ENCODE measurements around the gene CADM1.

Gene CADM1

DNA sequence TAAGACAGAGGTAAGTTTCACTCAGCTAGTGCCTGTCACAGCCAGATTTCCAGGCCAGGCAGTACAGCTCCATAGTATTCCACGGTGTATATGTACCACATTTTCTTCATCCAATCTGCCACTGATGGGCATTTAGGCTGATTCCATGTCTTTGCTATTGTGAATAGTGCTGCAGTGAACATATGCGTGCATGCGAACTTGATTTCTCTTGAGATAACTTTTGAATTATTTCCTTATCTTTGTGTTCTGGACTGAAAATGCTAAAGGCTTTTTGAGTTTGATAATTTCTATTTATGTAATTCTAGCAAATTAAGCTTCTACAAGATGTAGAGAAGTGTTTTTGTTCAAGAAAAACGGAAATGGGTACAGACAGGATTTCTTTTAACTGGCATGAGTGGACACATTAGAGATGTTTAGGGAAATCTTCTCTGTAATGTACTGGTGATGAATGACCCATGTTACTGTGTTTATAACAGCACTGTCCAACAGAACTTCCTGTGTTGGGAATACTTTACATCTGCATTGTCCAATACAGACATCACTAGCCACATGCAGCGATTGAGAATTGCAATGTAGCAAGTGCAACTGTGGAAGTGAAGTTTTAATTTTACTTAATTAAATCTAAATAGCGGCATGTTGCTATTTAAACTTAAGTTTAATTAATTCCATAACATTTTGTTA is 151.3 kb downstream of the CADM1 start:
- no peak for DNase-seq (ENCODE audit: low spot score)

DNA sequence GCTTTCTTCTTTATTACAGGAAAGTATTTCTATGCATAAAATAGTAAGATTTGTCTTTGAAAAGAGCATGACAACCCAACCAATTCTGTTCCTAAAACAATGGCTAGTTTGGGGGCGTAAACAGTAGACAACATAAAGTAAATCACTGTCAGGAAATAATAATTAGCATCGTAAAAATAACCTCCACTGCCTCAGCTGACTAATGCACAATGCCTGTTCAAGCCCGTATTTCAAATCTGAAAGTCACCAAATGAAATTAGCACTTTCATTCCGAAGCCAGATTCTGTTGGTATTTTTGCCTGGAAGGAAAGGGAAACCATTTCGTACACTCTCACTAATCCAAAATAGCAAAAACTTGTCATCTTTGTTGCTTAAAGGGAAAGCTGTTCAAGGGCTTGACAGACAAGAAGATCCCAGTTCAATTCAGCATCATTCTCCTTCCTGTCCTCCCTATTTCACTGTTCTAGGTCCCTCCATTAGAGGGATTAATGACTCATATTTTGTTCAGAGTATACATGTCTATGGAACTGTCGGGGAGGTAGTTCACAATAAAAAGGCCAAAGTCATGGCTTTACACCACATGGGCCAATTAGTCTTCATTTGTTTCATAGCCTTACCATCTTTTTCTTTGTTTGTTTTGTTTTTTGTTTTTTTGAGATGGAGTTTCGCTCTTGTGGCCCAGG is 154.7 kb downstream of the CADM1 start:
- DNase-seq (ENCODE audit: low spot score) = no peak

- no peak for DNase-seq (ENCODE audit: low spot score)
Measured at GRCh38 chr11:115348416-115348815, 155.8 kb downstream of the CADM1 start.

- no peak for DNase-seq (ENCODE audit: low spot score)
Measured at GRCh38 chr11:115347106-115347505, 157.1 kb downstream of the CADM1 start.

DNA sequence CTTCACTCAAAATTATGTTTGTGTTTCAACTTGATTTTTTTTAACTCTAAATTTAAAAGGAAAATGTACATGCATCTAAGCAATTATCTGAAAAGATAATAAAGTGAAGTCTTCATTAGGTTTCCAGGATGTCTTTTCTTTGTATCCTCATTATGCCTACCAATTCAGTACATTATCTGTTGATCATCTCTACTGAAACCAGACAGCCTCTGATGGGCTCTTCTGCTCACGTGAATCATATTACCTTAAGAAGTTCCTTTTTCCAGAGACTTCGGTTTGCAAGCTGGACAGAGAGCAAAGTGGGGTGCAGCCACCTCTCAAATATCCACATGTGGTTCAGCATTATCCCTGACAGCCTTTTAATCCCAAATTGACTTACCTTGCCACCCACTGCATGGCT is 158.4 kb downstream of the CADM1 start:
- DNase-seq (ENCODE audit: low spot score) = no peak

- no peak for DNase-seq (ENCODE audit: low spot score)
Measured at GRCh38 chr11:115345361-115345760, 158.9 kb downstream of the CADM1 start.

DNA sequence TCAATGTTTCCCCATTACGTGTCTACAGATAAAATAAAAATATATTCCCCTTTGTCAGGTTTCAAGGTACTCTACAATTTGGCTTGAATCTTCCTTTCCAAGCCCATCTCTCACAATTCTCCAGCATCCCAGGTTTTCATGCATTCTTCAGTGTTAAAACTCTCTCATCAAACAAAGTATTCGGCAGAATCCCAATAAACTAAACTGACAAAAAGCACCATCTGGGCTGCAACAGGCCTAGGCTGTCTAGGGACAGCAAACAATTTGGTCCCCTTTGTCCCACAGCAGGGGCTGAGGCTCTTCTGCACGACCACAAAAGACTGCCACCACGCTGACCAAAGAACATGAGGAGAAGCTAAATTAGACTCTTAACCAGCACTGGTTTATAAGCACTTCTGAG is 159.4 kb downstream of the CADM1 start:
- DNase-seq (ENCODE audit: low spot score) = no peak

- no peak for DNase-seq (ENCODE audit: low spot score)
Measured at GRCh38 chr11:115342142-115342541, 162.1 kb downstream of the CADM1 start.

DNA sequence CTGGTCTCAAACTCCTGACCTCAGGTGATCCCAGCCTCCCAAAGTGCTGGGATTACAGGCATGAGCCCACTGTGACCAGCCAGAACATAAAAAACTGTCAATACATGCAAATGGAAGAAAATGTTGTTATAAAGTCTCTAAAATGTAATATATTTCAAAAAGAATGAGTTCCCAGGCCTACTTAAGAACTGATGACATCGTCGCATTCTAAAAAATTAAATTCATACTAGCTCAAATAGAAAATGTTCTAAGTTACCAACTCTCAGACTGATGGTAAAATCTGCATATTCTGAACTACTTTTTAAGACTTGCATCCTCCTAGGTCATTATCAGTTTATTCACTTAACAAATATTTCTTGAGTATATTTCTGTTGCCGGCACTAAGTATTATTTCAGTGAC is 163.3 kb downstream of the CADM1 start:
- no peak for DNase-seq (ENCODE audit: low spot score)

DNA sequence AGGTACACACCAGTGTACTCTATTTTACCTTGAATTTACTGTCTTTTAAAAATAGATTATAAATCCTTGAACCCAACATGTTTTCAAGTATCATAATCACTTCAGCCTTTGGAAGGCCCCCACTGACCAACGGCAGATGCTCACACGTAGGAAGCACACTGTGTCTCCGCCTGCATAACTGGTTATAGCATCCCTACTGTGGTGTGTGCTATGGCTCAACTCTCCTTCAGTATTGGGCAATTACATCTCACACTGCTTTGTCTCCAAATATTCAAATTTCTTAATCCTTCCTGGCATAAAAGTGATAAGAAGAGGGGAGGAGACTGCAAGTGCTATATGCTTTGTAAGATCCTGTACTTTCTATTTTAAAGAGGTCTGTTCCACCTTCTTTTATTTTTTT is 165.7 kb downstream of the CADM1 start:
- no peak for DNase-seq (ENCODE audit: low spot score)

- peak; percentile 11 for DNase-seq (ENCODE audit: low spot score)
Measured at GRCh38 chr11:115334932-115335788, 169.1 kb downstream of the CADM1 start.

GRCh38 chr11:115333949-115334348 is 170.3 kb downstream of the CADM1 start:
- no peak for DNase-seq (ENCODE audit: low spot score)

- DNase-seq (ENCODE audit: low spot score) = peak; percentile 6
Measured at GRCh38 chr11:115333121-115333520, 171.1 kb downstream of the CADM1 start.

- DNase-seq (ENCODE audit: low spot score) = no peak
Measured at GRCh38 chr11:115330684-115331482, 173.3 kb downstream of the CADM1 start.

GRCh38 chr11:115326526-115326925 is 177.7 kb downstream of the CADM1 start:
- DNase-seq (ENCODE audit: low spot score) = no peak

GRCh38 chr11:115325523-115325922 is 178.7 kb downstream of the CADM1 start:
- no peak for DNase-seq (ENCODE audit: low spot score)

GRCh38 chr11:115324581-115325432 is 179.4 kb downstream of the CADM1 start:
- peak; percentile 41 for DNase-seq (ENCODE audit: low spot score)

- no peak for DNase-seq (ENCODE audit: low spot score)
Measured at GRCh38 chr11:115322553-115323203, 181.5 kb downstream of the CADM1 start.

DNA sequence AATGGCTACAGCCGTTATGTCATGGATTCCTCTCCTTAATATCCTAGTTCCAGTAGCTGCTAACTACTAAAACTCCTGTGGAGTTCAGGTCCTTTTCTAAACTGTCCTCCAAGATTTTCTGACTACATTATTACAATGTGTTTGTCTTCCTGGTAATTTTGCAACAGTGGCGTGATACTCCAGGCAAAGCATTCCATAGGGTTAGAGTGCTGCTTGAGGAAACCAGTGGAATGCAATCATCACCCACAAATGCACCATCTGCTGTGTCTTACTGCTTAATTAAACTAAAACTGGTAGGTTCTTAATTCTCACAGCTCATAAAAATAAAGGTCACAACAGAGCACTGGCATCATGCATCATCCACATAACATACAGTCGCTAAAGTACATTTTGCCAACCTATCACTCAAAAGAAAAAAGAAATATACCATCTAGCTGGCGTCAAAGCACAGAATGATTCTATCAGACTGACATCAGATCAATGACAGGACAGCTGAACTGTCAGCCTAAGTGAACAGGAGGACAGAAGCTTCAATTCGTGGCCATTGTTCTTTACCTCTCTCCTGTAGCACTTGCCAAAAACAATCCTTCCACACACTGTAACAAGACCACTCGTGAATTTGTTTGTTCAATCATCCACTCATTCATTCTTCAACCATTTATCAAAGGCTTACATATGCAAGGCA is 182.5 kb downstream of the CADM1 start:
- DNase-seq (ENCODE audit: low spot score) = no peak
